ENCODE results near the gene GLRA3. TPM values are rescaled to one million over a fixed set of nuclear protein-coding genes. Genes with fewer than 3 reads are reported as not detected.

The GLRA3 gene
- total and polyA plus RNA-seq, 8 donors: 0.04 to 0.49 (median 0.12) TPM

DNA sequence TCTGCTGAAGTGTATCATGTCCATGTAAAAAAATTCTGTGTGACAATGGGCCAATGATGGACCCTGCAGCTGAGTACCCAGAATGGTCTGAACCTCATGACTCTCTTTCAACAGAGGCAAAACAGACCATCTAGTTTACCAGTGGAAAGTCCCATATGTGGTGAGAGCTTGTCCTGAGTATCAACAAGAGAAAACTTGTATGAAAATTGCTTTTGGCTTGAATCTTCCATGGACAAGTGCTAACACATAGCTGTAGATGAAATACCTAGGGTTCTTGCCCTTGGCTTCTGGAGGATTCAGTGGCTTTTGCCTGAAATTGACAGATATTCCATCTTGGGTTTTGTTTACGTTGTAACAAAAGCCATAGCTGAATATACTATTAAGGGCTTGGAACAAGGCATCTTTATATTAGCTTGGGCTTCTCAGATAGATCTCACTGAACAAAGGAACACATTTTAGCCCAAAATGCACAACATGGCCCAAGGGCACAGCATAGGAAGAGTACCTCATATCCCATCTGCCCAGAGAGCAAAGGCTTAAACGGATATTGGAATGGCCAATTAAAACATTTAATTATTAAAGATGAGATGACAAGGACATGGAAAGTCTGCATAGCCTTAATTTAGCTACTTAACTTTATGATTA, 178.2 kb downstream of the GLRA3 start:
- H3K36me3 ChIP-seq: no peaks in the 10 kb centered on the region
- no peak for FAIRE-seq
- intact Hi-C loops (cut with DNase I): no loop called here
- no peak for DNase-seq
- H3K27ac ChIP-seq: no peak overlapping the region
- ATAC-seq: no peak
- no peaks in the 10 kb centered on the region for H3K27me3 ChIP-seq
- H3K4me1 ChIP-seq: no peaks in the 10 kb centered on the region
- 52 to 70% methylated on average over 2 of the region's 2 CpGs for whole genome bisulfite sequencing, 2 donors
- no peak overlapping the region for H3K4me3 ChIP-seq
- TF ChIP-seq CTCF (IDR thresholded peaks at IDR 0.05): no peak
- H3K9me3 ChIP-seq: no peaks in the 10 kb centered on the region

DNA sequence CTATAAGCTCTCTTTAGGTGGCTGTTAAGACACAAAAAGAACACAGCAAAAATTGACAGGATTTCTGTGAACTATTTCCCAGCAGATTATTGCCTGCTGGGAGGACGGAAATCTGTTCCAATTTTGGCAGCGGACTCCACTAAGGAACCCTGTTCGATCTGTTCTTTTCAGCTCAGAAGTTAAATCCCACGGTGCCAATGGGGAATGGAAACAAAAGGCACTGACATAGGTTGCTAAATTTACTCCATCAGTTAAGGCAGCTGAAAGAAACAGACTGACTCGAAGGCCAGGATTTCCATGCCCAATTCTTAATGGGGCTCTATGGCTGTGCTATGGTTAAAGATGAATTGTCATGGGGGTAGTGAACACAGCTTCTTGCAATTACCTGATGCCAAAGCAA, 180.2 kb downstream of the GLRA3 start:
- 76 to 83% methylated on average over 5 of the region's 5 CpGs for WGBS, 2 donors
- FAIRE-seq: no peak
- intact Hi-C loops (cut with DNase I): no loop called here

GRCh38 chr4:174646326-174646725, 182.7 kb downstream of the GLRA3 start:
- Histone ChIP-seq H3K4me3 (no peak overlapping the region), H3K9me3 (no peaks in the 10 kb centered on the region), H3K4me1 (no peaks in the 10 kb centered on the region), H3K27ac (no peak overlapping the region), H3K27me3 (no peaks in the 10 kb centered on the region), H3K36me3 (no peaks in the 10 kb centered on the region)
- ATAC-seq: no peak
- intact Hi-C loops (cut with DNase I): no loop called here
- no peak for DNase-seq
- TF ChIP-seq CTCF (IDR thresholded peaks at IDR 0.05): no peak
- no peak for FAIRE-seq
- WGBS, 2 donors: 18 to 21% methylated on average over 1 of the region's 1 CpG

More for the DNA sequence above, 180.2 kb downstream of the GLRA3 start:
- no peaks in the 10 kb centered on the region for H3K27me3 ChIP-seq
- DNase-seq (no peak), ATAC-seq (no peak)
- H3K36me3 ChIP-seq: no peaks in the 10 kb centered on the region
- no peaks in the 10 kb centered on the region for H3K4me1 ChIP-seq
- no peak for TF ChIP-seq CTCF (IDR thresholded peaks at IDR 0.05)
- H3K27ac ChIP-seq: no peak overlapping the region
- H3K9me3 ChIP-seq: no peaks in the 10 kb centered on the region
- H3K4me3 ChIP-seq: no peak overlapping the region

GRCh38 chr4:174640146-174640545, 188.9 kb downstream of the GLRA3 start:
- ATAC-seq: no peak
- FAIRE-seq: no peak
- intact Hi-C loops (cut with DNase I): no loop called here
- Histone ChIP-seq H3K4me3 (no peak overlapping the region), H3K4me1 (no peaks in the 10 kb centered on the region), H3K27me3 (no peaks in the 10 kb centered on the region), H3K9me3 (no peaks in the 10 kb centered on the region), H3K36me3 (no peaks in the 10 kb centered on the region), H3K27ac (no peak overlapping the region)
- TF ChIP-seq CTCF (IDR thresholded peaks at IDR 0.05): no peak
- no peak for DNase-seq

GRCh38 chr4:174635732-174636131, 193.3 kb downstream of the GLRA3 start:
- Histone ChIP-seq H3K27me3 (no peaks in the 10 kb centered on the region), H3K4me3 (no peak overlapping the region), H3K27ac (no peak overlapping the region), H3K36me3 (no peaks in the 10 kb centered on the region), H3K9me3 (no peaks in the 10 kb centered on the region), H3K4me1 (no peaks in the 10 kb centered on the region)
- no peak for TF ChIP-seq CTCF (IDR thresholded peaks at IDR 0.05)
- 93 to 97% methylated on average over 1 of the region's 1 CpG for WGBS, 2 donors
- ATAC-seq (no peak), FAIRE-seq (no peak), DNase-seq (no peak)
- intact Hi-C loops (cut with DNase I): no loop called here
